GM19395 (cell line): ENCODE measurements around the gene HDGF.

Experiments
- ATAC-seq: cut with Tn5 transposase; IDR thresholded peaks from one replicate; pipeline ENCODE4 v1.9.1; 2021; ENCODE audit warnings: mild to moderate bottlenecking, moderate library complexity; ENCODE audit not compliant: unreplicated experiment

Gene HDGF

GRCh38 chr1:156751451-156751756 is at the start of gene HDGF:
TSS of gene HDGF (minus strand) at chr1:156751675. CDS start at chr1:156751429, 246 bp downstream.
- ATAC-seq = no peak

- ATAC-seq = no peak
Observed at GRCh38 chr1:156797212-156797871, 45.9 kb upstream of the HDGF start.

GRCh38 chr1:156796340-156797097 is 45.0 kb upstream of the HDGF start:
- no peak for ATAC-seq

GRCh38 chr1:156795787-156796186 is 44.3 kb upstream of the HDGF start:
- no peak for ATAC-seq

GRCh38 chr1:156795374-156795733 is 43.9 kb upstream of the HDGF start:
- no peak for ATAC-seq

- ATAC-seq = no peak
Observed at GRCh38 chr1:156794506-156795373, 43.3 kb upstream of the HDGF start.

- no peak for ATAC-seq
Observed at GRCh38 chr1:156789621-156790318, 38.3 kb upstream of the HDGF start.

GRCh38 chr1:156788136-156788535 is 36.7 kb upstream of the HDGF start:
- no peak for ATAC-seq

- ATAC-seq = no peak
Observed at GRCh38 chr1:156786640-156787039, 35.2 kb upstream of the HDGF start.

- ATAC-seq = no peak
Observed at GRCh38 chr1:156785458-156785857, 34.0 kb upstream of the HDGF start.

- ATAC-seq = no peak
Observed at GRCh38 chr1:156781585-156782186, 30.2 kb upstream of the HDGF start.

- ATAC-seq = no peak
Observed at GRCh38 chr1:156777573-156777972, 26.1 kb upstream of the HDGF start.

GRCh38 chr1:156776942-156777341 is 25.5 kb upstream of the HDGF start:
- no peak for ATAC-seq

- ATAC-seq = no peak
Observed at GRCh38 chr1:156775799-156776198, 24.3 kb upstream of the HDGF start.

GRCh38 chr1:156773607-156774006 is 22.1 kb upstream of the HDGF start:
- no peak for ATAC-seq

GRCh38 chr1:156772728-156773497 is 21.4 kb upstream of the HDGF start:
- ATAC-seq = no peak

- ATAC-seq = no peak
Observed at GRCh38 chr1:156772222-156772621, 20.7 kb upstream of the HDGF start.

- no peak for ATAC-seq
Observed at GRCh38 chr1:156768610-156769295, 17.3 kb upstream of the HDGF start.

- no peak for ATAC-seq
Observed at GRCh38 chr1:156767879-156768604, 16.6 kb upstream of the HDGF start.
